HUES6 (cell line): ENCODE measurements around the gene GOLPH3.

Experiments used
- H3K27ac ChIP-seq: 2 replicates; pipeline ENCODE4 v1.7.0; 2013; ENCODE audit warnings: low read depth, mild to moderate bottlenecking, low read length, inconsistent platforms
- H3K27me3 ChIP-seq: 2 replicates; pipeline ENCODE4 v1.6.1; 2013; ENCODE audit warnings: low read length; ENCODE audit not compliant: control insufficient read depth, insufficient read depth
- H3K36me3 ChIP-seq: 2 replicates; pipeline ENCODE4 v1.6.1; 2013; ENCODE audit warnings: low read length; ENCODE audit not compliant: control insufficient read depth, insufficient read depth
- H3K4me1 ChIP-seq: 2 replicates; pipeline ENCODE4 v1.6.1; 2013; ENCODE audit warnings: low read length; ENCODE audit not compliant: control insufficient read depth, insufficient read depth
- H3K4me3 ChIP-seq: 2 replicates; pipeline ENCODE4 v1.5.1; 2013; ENCODE audit warnings: low read depth, low read length
- H3K9ac ChIP-seq: one replicate; pipeline ENCODE4 v1.6.1; 2013; ENCODE audit warnings: mild to moderate bottlenecking, low read length
- H3K9me3 ChIP-seq: 2 replicates; pipeline ENCODE4 v1.6.1; 2013; ENCODE audit warnings: low read depth, low read length; ENCODE audit not compliant: control insufficient read depth, insufficient read depth

The GOLPH3 gene

DNA sequence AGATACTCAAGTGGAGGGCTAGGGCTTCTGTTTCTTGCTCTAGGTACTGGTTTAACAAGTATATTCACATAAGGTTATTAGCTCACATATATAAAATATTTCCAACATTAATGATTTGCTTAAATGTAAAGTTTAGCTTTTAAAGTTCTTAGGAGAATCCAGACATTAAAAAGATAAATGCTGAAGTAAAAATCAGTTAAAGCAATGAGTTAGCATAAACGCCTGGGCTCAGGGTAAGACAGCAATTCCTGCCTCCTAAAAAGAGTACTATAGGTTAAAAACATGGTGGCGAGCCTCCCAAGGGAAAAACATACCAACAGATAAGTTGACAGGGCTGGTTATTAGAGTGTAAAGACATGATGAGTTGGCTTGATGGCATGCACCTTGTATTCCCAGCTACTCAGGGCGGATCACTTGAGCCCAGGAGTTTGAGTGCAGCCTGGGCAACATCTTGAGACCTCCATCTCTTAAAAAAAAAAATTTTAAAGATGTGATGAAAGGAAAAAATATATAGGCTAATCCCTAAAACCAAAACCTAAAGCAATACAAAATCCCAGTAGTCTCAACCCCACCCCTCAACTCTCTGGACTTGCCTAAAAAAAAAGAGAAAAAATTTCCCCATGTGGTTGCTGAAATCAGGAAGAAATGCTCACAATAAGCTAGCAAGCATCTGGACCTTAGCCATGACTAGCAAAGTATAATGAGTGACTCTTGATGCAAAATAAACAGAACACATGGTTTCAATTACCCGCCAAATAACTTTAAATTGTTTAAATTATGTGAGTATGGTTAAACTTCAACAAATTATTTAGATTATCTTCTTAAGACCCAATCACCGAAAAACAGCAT lies 3.6 kb downstream of the GOLPH3 start:
- Histone ChIP-seq H3K9me3 (no peaks in the 10 kb centered on the region), H3K36me3 (peaks cover 54% of the 10 kb centered on the region), H3K27ac (no peak overlapping the region), H3K27me3 (no peaks in the 10 kb centered on the region), H3K9ac (no peak overlapping the region), H3K4me3 (no peak overlapping the region), H3K4me1 (no peaks in the 10 kb centered on the region)

DNA sequence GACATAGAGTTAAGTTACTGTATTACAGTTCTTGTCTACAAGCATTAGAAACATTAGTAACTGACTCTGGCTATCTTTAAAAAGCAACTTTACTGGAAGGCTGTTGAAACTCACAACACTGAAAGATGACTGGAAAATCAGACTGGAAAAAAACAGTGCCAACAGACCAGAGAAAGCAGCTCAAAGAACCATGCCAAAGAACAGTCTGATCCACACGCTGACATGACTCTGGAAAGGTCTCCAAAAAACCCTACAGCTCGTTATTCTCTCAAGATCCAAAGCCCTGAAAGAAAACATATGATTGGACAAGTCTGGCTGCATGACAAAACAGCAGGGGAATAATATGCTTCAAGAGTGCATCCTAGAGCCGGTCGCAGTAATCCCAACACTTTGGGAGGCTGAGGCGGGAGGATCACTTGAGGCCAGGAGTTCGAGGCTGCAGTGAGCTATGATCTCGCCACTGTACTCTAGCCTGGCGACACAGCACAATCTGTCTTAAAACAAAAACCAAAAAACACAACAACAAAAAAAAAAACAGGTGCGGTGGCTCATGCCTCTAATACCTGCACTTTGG lies 5.6 kb downstream of the GOLPH3 start:
- no peaks in the 10 kb centered on the region for H3K4me1 ChIP-seq
- H3K27ac ChIP-seq, result no peak overlapping the region
- peaks cover 68% of the 10 kb centered on the region for H3K36me3 ChIP-seq
- no peak overlapping the region for H3K9ac ChIP-seq
- H3K9me3 ChIP-seq, result no peaks in the 10 kb centered on the region
- no peaks in the 10 kb centered on the region for H3K27me3 ChIP-seq
- no peak overlapping the region for H3K4me3 ChIP-seq

DNA sequence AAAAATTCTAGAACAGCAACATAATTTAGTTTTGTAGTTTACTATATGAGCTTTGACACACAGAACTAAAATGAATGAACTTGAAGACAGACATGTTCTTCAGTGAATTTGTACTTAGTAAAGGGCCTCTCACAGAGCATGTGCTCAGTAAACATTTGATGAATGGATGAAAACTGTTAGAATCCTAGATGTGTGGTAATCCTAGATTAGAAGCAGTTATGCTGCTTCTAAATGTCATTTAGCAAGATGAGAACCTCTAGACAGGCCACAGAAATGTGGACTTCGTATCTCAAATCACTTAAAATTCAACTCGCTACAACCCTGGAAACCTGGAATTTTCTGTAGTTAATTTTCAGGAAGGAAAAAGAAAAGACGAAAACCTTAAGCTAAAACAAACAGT lies 8.5 kb downstream of the GOLPH3 start:
- H3K9me3 ChIP-seq, result no peaks in the 10 kb centered on the region
- H3K27ac ChIP-seq, result no peak overlapping the region
- no peak overlapping the region for H3K9ac ChIP-seq
- H3K4me3 ChIP-seq, result no peak overlapping the region
- no peaks in the 10 kb centered on the region for H3K27me3 ChIP-seq
- H3K36me3 ChIP-seq, result peaks cover 58% of the 10 kb centered on the region
- H3K4me1 ChIP-seq, result no peaks in the 10 kb centered on the region

DNA sequence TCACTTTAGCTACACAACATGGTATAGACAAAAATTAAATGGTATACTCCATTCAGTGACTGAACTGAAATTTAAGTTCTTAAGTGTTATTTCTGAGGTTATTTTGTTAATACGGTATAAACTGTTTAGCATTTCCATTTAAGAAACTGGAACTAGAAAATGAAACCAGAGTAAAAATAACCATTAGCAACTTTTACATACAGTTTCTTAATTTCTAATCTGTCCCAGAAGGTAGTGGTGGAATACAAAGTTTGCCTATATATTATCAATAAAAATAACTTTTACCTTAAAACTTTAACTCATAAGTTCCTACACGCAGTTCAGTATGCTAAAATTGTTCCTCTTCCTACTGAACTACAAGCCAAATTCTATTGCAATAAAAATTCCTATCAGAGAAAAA lies 10.3 kb downstream of the GOLPH3 start:
- H3K4me1 ChIP-seq, result peaks cover 2% of the 10 kb centered on the region; the same call in 1 of the 2 replicates
- H3K27ac ChIP-seq, result no peak overlapping the region
- H3K36me3 ChIP-seq, result peaks cover 40% of the 10 kb centered on the region
- no peaks in the 10 kb centered on the region for H3K27me3 ChIP-seq
- H3K9ac ChIP-seq, result no peak overlapping the region
- H3K9me3 ChIP-seq, result no peaks in the 10 kb centered on the region
- no peak overlapping the region for H3K4me3 ChIP-seq

DNA sequence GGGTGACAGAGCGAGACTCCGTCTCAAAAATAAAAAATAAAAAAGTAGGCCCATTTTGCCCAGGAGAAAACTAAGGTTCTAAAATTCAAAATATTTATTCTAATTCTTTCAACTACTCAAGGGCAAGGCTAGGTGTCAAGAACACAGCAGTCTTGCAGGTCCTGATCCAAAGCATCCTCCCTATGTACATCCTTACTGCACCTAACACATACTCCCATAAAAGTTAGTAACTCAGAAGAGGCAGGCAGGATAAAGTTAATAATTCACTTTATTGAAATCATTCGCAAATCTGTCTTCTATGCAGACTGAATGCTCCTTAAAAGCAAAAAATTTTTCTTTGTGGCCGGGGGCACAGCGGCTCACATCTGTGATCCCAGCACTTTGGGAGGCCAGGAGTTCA lies 11.1 kb downstream of the GOLPH3 start:
- Histone ChIP-seq H3K9ac (no peak overlapping the region), H3K9me3 (no peaks in the 10 kb centered on the region), H3K36me3 (peaks cover 32% of the 10 kb centered on the region), H3K27ac (no peak overlapping the region), H3K27me3 (no peaks in the 10 kb centered on the region), H3K4me1 (peaks cover 8% of the 10 kb centered on the region; the same call in 1 of the 2 replicates), H3K4me3 (no peak overlapping the region)

DNA sequence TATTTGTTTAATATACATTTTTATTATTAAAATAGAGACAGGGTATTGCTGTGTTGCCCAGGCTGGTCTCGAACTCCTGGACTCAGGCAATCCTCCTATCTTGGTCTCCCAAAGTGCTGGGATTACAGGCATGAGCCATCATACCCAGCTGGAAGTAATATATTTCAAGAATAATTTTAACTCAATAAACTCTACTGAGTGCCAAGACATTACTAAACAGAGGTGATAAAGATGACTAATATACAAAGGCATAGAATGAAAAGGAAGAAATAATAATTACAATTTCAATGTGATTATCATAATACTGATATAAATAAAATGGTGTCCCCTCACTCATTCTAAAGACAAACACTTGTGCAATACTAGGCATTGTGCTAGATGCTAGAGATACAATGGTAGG lies 13.9 kb downstream of the GOLPH3 start:
- H3K27me3 ChIP-seq, result no peaks in the 10 kb centered on the region
- H3K9me3 ChIP-seq, result no peaks in the 10 kb centered on the region
- H3K27ac ChIP-seq, result no peak overlapping the region
- no peak overlapping the region for H3K4me3 ChIP-seq
- peaks cover 11% of the 10 kb centered on the region for H3K36me3 ChIP-seq
- H3K4me1 ChIP-seq, result peaks cover 21% of the 10 kb centered on the region
- H3K9ac ChIP-seq, result no peak overlapping the region

DNA sequence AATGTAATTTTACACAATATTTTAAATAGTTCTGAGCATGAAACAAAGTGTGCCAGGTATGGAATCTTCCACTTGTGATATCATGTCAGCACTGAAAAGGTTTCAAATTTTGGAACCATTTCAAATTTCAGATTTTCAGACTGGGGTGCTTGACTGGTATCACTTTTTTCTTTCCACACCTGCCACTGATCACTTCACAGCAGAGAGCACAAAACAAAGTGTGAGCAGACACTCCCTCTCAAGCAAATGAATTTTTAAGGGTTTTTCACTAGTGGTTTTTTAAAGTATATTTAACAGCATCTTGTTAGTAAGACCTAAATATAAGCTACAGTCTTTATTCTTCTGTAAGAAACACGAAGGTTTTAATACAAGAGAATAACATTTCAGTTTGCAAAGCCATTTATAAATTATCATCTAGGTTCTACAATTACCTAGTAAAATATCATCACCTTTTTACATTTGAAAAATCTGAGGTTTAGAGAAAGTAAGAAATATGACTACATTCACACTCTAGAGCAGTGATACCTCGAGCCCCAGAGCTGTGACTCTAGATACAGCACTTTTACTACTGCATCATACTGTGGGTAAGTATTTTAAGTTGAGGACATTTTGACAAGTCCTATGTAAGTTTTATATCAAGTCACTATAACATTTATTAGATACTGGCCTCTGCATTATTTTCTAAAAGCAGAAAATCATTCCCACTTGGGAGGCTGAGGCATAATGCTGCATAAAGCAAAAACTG lies 14.6 kb downstream of the GOLPH3 start:
- Histone ChIP-seq H3K27me3 (no peaks in the 10 kb centered on the region), H3K4me1 (peaks cover 21% of the 10 kb centered on the region), H3K36me3 (peaks cover 6% of the 10 kb centered on the region; the same call in 1 of the 2 replicates), H3K4me3 (no peak overlapping the region), H3K9me3 (no peaks in the 10 kb centered on the region), H3K9ac (no peak overlapping the region), H3K27ac (no peak overlapping the region)

DNA sequence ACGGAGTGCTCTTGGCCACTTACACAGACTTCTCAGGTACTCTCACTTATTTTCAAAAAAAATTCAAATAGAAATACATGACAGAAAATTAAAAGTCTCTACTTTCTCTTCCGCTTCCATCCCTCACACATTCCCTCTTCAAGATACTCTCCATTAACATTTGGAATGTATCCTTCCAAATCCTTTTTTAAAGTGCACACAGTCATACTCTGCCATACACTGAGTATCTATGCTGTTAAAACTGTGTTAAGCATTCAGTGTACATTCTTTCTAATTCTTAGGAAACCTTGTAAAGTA lies 15.5 kb downstream of the GOLPH3 start:
- Histone ChIP-seq H3K4me1 (peaks cover 21% of the 10 kb centered on the region), H3K27me3 (no peaks in the 10 kb centered on the region), H3K9ac (no peak overlapping the region), H3K4me3 (no peak overlapping the region), H3K9me3 (no peaks in the 10 kb centered on the region), H3K27ac (no peak overlapping the region), H3K36me3 (peaks cover 1% of the 10 kb centered on the region; the same call in 1 of the 2 replicates)

DNA sequence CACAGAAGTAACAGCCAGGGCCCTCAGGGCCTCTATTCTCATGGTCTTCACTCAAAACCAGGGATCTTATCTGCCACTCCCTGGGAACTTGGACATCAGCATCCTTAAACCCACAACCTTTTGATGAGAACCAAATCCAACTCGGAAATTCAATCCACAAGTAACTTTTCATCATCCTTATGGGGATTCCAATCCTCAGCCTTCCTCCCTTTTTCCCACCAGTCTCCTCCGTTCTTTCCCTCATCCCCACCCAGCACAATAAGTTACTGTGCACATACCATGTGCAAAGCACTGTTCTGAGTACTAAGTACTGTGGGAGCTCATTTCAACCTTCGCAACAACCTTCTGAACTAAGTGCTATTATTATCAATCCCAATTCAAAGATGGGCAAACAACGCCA lies 17.0 kb downstream of the GOLPH3 start:
- Histone ChIP-seq H3K4me3 (no peak overlapping the region), H3K9ac (no peak overlapping the region), H3K27me3 (no peaks in the 10 kb centered on the region), H3K4me1 (peaks cover 21% of the 10 kb centered on the region), H3K9me3 (no peaks in the 10 kb centered on the region), H3K27ac (no peak overlapping the region), H3K36me3 (no peaks in the 10 kb centered on the region)

DNA sequence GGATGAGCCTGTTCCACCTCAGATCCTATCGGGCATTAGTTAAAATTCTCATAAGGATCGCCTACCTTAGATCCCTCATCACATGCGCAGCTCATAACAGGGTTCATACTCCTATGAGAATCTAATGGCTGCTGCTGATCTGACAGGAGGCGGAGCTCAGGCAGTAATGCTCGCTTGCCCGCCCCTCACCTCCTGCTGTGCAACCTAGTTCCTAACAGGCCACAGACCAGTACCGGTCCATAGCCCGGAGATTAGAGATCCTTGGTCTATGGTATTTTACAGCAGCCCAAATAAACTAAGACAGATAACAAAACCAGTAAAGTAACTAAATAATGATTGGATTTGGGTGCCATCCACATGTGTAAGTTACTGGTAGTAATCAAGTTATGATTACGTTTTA lies 17.5 kb downstream of the GOLPH3 start:
- Histone ChIP-seq H3K27me3 (no peaks in the 10 kb centered on the region), H3K36me3 (0 out of 2 replicates have a peak, but pooled peaks cover 2% of the 10 kb centered on the region), H3K9me3 (no peaks in the 10 kb centered on the region), H3K9ac (no peak overlapping the region), H3K4me1 (peaks cover 21% of the 10 kb centered on the region), H3K4me3 (no peak overlapping the region), H3K27ac (no peak overlapping the region)

DNA sequence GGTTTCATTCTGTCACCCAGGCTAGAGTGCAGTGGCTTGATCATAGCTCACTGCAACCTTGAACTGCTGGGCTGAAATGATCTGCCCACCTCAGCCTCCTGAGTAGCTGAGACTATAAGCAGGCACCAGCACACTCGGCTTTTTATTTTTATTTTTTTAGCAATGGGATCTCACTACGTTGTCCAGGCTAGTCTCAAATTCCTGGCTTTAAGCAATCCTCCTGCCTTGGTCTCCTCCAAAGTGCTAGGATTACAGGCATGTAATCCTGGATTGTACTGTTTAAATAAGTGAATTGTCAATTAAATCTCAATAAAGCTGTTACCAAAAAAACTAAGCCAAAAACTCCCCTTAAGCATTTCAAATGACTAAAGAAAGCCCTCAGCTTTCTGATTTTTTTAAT lies 18.9 kb downstream of the GOLPH3 start:
- H3K27ac ChIP-seq, result no peak overlapping the region
- H3K4me1 ChIP-seq, result peaks cover 21% of the 10 kb centered on the region
- H3K36me3 ChIP-seq, result 0 out of 2 replicates have a peak, but pooled peaks cover 3% of the 10 kb centered on the region
- H3K4me3 ChIP-seq, result no peak overlapping the region
- H3K9me3 ChIP-seq, result no peaks in the 10 kb centered on the region
- no peaks in the 10 kb centered on the region for H3K27me3 ChIP-seq
- H3K9ac ChIP-seq, result no peak overlapping the region
